KG1 (cell line): ENCODE measurements around the gene POLN.
A peak's percentile ranks its signal among the peaks of the same experiment; 100 is the strongest.

ENCODE experiments used
- DNase-seq: peaks from one replicate; lab custom pipeline; 2025; lab: John Stamatoyannopoulos, UW

Gene POLN

DNA sequence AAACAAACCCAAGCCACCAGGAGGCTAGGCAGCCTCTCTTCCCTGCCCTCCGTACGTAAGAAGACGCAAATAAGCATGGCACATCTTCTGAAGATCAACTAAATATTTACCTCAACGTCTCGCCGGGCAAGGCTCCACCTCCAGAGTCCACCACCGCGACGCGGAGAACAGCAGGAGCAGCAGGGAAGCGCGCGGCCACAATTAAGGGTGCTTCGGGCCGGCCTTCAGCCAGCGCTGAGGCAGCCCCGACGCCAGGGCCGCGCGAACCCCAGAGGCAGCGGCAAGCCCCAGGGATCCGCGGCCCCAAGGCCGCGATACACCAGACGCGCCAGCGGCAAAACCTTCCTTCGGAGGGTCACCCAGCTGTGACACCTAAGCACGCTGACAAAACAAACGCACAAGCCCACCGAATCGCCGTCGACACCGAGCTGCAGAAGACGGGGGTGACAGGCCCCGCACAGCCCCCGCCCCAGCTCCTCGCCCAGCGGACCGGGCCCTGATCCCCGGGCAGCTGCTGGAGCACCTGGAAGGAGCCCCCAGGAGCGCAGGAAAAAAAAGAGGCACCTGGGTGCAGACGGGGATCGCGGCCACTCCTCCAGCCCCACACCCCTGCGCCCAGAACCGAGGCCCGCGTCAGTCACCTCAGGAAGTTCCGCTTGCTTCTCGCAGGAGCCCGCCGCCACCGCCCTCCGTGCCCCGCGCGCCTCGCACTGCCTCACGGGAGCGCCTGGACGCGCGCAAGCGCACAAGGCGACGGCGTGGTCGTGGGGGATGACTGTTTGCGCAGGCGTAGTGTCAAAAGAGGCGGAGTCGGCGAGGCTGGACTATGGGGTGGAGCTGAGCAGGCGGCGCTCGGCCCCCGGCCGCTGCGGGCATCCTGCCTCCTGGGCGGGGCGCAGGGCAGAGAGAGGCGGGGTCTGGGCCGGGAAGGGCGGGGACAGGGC is at the start of gene POLN, which contains the start of gene HAUS3:
Gene POLN (minus strand): TSS at position 712 of the 944 bp plus-strand sequence. CDS start 12,890 bp downstream, outside the sequence.
Gene HAUS3 (minus strand): TSS at position 712 of the 944 bp plus-strand sequence. CDS start 1,175 bp downstream, outside the sequence.
- DNase-seq: peak; percentile 91

DNA sequence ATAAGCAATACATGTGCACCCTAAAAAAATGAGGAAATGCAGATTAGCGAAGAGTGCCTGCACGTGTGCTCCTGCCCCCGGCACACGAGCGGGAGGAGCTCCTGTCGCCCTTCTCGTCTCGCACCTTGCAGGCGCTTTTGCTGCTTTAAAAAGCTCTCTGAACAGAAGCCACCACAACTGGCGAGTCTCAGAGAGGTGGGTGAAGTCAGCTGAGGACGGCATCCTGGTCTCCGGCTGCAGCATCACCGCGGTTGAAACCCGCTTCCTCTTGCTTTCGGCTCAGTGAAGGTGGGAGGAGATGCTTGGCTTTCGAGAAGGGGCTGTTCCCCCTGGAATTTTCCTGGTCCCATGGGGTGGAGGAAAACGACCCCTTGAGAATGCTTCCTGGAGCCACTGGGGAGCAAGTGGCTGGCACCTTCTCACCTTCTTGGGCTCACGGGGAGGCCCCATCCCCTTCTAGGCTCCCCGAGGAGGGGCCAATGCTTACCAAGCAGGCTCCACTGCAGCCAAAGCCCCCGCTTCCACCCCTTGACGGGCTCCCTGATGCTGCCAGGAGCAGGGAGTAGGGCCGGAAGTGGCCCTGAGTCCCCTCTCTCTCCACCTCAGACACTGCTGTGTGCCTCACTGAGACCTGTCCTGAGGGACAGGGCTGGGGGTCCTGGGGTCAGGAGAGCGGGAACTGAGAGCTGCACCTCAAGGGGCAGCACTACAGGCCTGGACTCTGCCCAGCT is 49.2 kb upstream of the POLN start:
- peak; percentile 30 for DNase-seq

DNA sequence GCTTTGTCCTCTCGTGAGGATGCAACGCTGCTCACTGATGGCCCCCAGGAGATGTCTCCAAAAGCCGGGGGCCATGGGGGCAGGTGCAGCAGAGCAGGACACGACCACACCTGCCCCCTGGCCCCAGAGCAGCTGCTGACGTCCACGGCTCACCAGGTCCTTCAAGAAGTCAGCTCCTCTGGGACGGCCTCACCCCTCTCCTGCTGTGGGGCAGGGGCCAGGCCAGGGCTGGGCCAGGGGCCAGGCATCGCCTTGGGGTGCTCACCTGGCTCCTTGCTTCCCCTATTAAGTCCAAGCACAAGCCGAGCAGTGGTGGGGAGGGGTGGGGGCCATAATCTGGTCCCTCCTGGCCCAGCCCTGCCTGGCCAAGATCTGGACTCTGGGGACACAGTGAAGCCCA is 48.6 kb upstream of the POLN start:
- DNase-seq: no peak

DNA sequence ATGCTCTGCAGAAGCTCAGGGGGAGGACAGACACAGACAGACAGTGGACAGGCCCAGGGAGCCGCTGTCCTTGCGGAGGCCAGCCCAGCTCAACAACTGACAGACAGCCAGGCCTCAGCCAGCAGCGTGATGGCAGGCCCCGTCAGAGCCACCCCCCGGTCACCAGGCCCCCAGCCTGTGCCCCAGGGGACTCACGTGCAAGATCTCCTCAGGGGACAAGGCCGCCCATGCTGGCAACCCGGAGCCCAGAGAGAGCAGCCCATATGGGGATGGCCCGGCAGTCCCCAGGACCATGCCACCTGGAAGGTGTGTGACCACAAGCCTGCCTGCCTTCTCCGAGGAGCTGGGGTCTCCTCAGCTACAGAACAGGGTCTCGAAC is 48.0 kb upstream of the POLN start:
- DNase-seq: no peak

DNA sequence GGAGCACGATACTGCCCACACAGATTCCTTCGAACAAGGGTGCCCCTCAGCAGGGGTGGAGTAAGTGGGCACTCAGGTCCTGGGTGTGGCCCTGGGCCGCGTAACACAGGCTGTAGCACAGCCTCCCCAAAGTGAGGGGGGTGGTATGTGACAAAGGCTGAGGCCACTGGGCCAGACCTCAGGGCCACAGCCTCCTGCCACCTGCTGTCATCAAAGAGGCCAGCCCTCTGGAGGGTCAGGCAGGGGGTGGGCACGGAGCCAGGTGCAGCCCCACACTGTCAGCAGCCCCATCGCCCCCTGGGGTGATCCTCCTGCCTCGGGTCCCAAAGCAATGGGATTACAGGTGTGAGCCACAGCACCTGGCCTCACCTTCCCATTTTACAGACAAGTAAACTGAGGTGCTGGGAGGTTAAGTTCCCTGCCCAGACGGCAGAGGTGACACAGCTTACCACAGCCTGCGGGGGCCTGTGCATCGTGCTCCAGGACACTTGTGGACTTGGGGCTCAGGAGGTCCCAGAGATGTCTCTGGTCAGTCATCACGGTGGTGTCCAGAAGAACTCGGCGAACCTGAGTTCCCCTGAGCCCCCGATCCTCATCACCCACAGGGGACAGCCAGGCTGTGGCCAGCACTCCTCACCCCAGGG is 47.5 kb upstream of the POLN start:
- no peak for DNase-seq

DNA sequence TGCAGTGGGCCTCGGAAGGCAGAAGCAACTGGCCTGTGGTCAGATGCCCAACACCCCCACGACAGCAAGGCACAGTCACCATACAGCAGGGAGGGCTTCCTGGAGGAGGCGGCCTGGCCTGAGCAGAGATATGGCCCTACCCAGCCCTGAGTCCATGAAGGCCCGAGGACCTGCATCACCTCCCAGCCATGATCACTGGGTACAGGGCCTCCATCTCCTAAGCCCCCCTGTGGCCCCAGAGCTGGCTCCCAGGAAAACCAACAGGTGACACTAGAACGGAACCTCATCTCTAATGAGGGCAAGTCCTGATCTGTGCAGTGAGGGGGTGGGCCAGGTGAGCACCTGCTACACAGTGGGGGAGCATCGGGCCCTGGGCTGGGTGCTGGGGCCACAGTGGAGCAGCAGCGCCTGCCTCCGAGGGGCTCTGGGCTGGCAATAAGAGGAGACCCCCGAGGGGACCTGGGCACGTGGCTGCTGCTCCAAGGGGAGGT is 46.2 kb upstream of the POLN start:
- DNase-seq: no peak

DNA sequence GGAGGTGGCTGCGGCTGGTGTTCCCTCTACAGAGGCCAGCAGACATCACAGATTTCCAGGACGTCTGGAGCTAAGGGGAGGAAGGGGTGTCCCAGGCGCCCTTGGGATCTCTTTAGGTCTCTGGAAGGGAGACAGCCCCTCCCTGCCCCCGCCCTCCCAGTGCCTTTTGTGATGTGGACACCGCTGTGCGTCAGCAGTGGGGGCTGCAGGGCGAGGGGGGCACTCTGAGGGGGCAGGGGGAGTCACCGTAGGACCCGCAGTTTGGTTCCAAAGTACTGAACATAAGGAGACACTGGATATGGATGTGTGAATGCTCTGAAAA is 45.6 kb upstream of the POLN start:
- no peak for DNase-seq

DNA sequence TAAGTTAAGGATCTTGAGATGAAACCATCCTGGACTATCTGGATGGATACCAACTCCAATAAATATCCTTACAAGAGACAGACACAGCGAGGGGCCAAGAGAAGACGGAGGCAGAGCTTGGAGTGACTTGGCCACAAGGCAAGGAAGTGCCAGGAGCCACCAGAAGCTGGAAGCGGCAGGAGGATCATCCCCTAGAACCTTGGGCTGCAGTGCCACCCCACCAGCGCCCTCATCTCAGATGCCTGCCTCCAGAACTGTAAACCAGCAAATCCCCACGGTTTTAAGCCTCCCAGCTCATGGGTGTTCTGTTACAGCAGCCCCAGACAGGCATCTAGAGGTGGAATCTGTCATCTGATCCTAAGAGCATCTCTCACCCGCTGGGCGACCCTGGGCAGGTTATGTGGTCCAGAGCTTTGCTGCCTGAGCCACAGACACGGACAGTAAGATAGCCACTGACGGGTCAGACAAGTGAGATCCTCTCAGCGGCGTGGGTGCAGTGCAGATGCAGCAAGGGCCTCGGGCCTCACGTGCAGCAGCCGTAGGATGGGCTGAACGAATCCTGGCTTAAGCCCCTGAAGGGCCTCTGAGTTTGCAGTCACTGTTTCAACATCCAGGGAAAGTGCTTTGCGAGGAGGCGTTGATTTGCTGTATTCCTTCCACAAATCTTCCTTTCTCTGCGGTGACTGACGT is 45.1 kb upstream of the POLN start:
- DNase-seq: no peak

DNA sequence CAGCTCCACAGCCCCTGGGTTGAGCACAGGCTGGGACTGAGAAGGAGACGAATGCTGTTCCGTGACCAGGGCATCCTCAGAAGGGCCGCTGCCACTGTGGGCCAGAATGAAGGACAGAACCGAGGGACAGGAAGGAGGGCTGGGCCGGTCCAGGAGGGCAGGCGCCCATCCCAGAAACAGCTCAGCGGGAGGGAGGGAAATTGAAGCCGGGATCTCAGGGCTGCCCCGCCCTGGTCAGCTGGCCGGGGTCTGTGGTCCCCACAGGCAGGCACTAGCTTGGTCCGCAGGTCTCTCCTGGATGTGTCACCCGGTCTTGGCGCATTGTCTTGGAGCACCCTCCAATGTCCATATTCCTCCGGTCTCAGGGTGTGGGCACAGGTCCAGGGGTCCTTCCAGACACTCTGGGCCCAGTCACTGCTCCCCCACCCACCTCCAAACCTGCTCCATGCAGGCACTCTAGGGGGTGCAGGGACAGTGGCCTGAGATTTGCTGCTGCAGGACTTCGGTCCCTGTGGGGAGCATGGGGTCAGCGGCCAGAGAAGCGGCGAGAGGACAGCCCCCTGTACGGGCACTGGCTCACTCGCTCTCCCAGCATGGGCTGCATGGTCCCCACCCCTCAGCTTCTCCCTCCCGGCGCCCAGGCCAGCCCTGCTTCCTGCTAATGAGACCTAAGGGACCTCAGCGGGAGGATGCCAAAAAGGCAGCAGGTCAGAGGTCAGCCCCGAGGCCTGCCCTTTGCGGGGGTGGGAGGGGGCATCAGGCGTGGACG is 43.9 kb upstream of the POLN start:
- no peak for DNase-seq

DNA sequence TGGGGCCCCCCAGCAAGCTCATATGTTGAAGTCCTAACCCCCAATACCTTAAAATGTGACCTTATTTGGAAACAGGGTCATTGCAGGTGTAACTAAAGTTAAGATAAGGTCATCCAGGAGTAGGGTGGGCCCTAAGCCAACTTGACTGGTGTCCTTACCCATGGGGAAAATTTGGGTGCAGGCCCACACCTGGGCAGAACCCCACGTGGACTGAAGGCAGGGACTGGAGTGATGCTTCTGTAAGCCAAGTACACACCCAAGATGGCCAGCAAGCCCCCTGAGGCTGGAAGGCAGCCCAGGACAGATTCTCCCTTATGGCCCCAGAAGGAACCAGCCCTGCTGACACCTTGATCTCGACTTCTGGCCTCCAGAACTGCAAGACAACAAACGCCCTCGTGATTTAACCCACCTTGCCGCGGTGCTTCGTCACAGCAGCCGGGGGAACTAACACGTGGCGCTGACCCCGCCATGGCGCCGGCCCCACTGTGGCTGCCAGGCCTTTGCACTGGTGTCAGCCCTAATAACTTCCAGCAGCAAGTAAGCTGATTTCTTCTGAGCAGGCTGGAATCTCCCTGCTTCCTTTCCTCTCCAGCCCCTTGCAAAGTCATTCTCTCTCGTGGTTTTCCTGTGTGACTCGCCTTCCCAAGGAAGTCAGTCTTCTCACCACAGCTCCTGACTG is 43.2 kb upstream of the POLN start:
- no peak for DNase-seq

DNA sequence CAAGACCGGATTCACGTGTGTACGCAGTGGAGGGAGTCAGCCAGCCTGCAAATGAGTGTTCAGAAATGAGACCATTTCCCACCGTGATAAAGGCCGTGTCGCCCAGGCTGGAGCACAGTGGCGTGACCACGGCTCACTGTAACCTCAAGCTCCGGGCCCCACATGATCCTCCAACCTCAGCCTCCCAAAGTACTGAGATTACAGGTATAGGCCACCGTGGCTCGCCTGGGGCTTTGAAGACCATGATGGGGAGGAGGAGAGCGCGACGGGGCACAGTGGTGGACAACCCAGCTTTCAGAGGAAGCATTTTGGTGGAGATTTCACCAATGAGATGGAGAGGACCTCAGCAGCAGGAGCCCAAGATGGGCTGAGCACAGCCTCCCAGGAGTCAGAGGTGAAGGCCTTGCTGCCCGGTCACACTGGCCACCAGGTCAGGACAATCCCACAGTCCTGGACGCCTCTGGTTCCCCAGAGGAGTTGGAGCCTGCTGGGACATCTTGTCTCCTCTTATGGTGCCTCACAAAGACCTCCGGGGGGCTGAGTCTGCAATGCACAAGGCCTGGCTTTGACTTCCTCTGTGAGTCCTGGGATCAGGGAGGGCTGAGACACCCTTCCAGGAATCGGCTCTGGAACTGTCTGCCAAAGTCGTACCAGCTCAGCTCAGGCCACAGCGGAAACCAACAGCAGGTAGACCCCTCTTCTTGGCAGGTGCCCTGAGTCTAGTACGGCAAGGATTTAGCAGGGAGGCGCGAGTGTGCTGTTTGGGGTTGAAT is 42.4 kb upstream of the POLN start:
- DNase-seq: no peak

DNA sequence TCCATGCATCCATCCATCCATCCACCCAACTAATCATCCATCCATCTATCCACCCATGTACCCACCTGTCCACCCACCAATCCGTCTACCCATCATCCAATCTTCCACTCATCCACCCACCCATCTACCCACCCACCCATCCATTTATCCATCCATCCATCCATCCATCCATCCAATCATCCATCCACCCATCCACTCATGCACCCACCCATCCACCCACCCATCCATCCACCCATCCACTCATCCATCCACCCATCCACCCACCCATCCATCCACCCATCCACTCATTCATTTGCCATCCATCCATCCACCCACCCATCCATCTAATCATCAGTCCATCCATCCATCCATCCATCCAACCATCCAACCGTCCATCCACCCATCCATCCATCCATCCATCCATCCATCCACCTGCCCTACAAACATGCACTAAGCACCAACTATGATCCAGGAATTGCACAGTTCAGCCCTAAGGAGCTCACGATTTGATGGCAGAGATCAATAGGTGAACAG is 41.3 kb upstream of the POLN start:
- DNase-seq: no peak

DNA sequence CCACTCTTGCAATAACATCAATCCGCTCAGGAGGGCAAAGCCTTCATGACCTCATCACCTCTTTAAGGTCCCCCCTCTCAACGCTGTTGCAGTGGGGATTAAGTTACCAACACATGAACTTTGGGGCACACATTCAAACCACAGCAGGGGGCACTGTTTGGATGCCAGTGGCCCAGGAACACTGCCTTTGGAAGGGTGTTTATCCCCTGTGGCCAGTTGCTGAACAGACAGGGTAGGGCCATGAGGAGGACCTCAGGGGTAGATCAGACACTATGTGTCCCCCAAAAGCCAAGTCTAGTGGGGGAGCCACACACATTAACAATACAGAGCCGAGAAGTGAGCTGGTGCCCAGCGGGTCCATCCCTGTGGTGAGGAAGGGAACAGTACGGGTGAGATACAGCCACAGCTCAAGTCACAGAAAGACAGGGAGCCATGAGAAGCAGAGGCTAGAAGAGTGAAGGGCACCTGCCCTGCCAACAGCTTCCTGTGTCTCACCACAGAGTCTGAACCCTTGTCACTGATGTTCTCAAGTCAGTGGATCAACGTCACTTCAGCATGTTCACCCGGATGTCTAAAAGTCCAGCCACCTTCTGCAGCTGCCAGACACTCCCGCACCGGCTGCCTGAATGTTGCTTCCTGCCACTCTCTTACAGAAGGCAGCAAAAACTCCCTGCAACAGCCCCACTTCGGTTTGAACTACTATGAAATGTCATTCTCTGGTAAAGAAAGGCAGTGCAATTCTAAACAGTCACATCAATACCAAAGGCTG is 39.8 kb upstream of the POLN start:
- DNase-seq: peak; percentile 44

DNA sequence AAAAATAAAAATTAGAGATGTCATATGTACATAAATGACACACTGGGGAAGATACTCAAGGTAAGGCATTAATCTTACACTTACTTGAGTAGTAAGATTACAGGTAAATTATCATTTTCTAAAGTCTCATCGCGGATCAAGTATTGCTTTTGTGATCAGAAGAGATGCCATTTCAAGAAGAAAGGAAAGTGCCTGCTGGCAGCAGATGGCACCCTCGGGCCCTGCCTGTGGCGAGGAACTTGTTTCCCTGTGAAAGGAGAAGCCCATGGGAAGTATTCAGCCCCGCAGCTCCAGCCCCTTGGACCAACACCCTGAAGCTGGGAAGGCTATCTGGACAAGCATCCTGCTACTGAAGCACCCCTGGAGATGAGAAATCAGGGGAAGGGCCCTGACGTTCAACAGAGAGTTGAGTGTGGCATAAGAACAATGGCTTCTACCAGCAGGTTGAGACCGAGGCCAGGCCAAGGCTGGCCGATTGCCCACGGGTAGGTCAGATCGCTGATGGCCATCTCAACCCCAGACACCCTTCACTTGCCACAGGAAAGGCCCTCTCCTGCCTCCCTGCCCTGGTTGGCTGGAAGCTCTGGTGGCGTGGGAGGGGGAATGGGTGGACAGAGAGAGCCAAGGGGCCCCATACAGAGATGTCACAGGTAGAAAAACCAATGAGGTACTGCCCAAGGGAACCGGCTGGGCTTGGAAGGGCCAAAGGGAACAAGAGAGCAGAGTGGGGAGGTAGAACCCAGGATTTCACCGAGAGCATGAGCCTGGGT is 38.8 kb upstream of the POLN start:
- DNase-seq: no peak

DNA sequence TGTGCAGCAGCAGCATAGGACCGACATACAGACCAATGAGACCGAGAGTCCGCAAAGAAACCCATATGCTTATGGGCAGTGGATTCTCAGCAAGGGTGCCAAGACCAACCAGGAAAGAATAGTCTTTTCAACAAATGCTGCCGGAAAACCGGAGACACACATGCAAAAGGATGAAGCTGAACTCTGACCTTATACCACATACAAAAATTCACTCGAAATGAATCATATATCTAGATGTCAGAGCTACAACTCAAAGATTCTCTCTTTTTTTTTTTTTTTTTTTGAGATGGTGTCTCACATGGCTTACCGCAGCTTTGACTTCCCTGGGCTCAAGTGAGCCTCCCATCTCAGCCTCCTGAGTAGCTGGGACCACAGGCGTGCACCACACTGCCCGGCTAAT is 36.0 kb upstream of the POLN start:
- no peak for DNase-seq

DNA sequence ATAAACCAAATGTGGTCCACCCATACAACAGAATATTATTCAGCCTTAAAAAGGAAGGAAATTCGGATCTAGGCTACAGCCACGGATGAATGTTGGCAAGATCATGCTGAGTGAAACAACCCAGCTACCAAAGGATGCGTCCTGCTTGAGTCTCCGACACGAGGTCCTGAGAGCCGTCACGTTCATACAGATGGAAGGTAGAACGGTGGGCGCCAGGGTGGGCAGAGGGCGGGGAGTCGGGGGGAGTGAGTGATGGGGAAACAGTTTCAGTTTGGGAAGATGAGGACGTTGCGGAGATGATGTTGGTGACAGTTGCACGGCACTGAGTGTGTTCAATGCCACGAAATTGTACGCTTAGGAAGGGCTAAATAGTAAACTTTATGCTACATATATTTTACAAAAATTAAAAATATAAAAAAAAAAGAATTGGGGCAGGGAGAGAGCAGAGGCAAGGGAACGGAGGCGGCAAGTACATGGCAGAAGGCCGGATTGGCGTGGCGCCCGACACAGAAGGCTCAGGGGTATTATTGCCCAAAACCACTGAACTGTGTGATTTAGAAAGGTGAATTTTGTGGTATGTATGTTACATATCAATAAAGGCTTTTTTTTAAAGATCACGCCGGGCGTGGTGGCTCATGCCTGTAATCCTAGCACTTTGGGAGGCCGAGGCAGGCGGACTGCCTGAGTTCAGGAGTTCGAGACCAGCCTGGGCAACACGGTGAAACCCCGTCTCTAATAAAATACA is 34.8 kb upstream of the POLN start:
- no peak for DNase-seq

DNA sequence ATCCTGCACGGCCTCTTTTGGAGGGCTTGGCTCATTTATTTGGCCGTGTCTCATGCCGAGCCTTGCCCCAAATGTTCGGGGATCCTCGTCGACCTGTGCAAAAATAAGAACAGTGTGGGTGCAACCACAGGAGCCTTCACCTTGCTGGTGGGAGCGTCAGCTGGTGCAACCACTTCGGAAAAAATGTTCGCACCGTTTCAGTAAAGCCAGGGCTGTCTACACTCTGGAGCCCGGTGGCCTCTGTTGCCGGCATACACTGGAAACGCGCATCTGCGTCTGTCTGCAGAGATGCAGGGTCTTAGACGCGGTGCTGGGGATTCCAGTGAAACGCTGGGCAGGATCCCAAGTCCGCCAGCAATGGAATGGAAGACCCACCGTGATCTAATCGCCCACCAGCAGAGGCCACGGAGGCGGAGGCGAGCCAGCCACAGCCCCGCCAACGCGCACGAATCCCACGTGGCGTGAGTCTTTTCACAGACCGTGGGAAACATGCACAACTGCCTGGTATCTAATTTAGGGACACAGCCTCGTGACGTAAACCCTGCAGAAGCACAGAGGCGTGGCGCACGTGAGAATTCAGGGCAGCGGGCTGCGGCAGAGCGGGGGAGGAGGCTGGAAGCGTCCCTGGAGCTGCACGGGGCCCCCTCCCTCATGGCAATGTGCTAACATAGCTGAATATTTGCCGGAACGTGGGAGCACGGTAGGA is 33.8 kb upstream of the POLN start:
- DNase-seq: no peak
